Activated T-helper 2 cell treated with anti-CD3 and anti-CD28 coated beads, Interferon-gamma antibody, Interleukin-2, Interleukin-4, amounts not matched to agents 10 μg/mL and 5 μg/mL and 100 μg/mL, durations not matched to agents 14 hours and 24 hours and 36 hours (primary cell): ENCODE results near the gene GORASP2. TPM values are rescaled to one million over a fixed set of nuclear protein-coding genes. Genes with fewer than 3 reads are reported as not detected.

Experiments used
- DNase-seq: peaks from one replicate; pipeline ENCODE4 v3.0.0; 2021; ENCODE audit warnings: low spot score
- H3K27ac Mint-ChIP-seq: one replicate; pipeline ENCODE4 v1.8.0; 2021; ENCODE audit warnings: mixed read lengths
- H3K27me3 Mint-ChIP-seq: one replicate; pipeline ENCODE4 v1.8.0; 2021; ENCODE audit warnings: low read depth, mixed read lengths
- H3K36me3 Mint-ChIP-seq: one replicate; pipeline ENCODE4 v1.8.0; 2021; ENCODE audit warnings: low read depth, mixed read lengths
- H3K4me1 Mint-ChIP-seq: one replicate; pipeline ENCODE4 v1.8.0; 2021; ENCODE audit warnings: low read depth, mixed read lengths
- H3K4me3 Mint-ChIP-seq: one replicate; pipeline ENCODE4 v1.8.0; 2021; ENCODE audit warnings: low read depth, mild to moderate bottlenecking, moderate library complexity, mixed read lengths
- H3K9me3 Mint-ChIP-seq: one replicate; pipeline ENCODE4 v1.8.0; 2021; ENCODE audit warnings: mixed read lengths
- intact Hi-C: fragments of 100-400 bp; cut with micrococcal nuclease; formaldehyde crosslinking; loops from one replicate; pipeline ENCODE4 v1.15.1; 2023
- total RNA-seq: library from RNA; stranded (reverse); gene quantifications from 2 replicates; pipeline ENCODE4 v1.2.3, GENCODE V29; 2022

The GORASP2 gene
- total RNA-seq, 1 donor from 2014 or later: 92.4 TPM

DNA sequence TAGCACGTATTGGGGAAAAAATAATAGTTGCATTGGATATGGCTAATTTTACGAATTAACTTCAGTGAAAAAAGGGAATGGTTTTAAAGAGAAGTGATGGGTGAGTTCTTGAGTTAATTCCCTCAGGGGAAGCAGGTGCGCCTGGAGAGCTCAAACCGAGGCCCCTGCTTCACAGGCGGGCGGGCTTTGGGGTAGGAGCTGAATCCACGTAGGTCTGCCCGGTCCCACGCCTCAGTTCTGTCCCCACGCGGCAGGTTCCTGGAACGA lies 44.1 kb downstream of the GORASP2 start:
- Mint-ChIP-seq H3K4me3 (peak overlapping the region; percentile 60), H3K36me3 (peaks cover 4% of the 10 kb centered on the region), H3K9me3 (no peaks in the 10 kb centered on the region), H3K27me3 (no peaks in the 10 kb centered on the region), H3K27ac (peak overlapping the region; percentile 52), H3K4me1 (peaks cover 10% of the 10 kb centered on the region)
- intact Hi-C loops: loop anchor here (1.0 to 10.0 kb wide), 7 partner anchors 113 to 461 kb away; partner anchors contain the start of gene DCAF17
- no peak for DNase-seq

- H3K4me3 Mint-ChIP-seq: peak overlapping the region; percentile 76
- H3K9me3 Mint-ChIP-seq: no peaks in the 10 kb centered on the region
- peak; percentile 75 for DNase-seq
- H3K27me3 Mint-ChIP-seq: no peaks in the 10 kb centered on the region
- intact Hi-C loops: loop anchor here (1.0 to 10.0 kb wide), 7 partner anchors 113 to 461 kb away; partner anchors contain the start of gene DCAF17
- H3K27ac Mint-ChIP-seq: peak overlapping the region; percentile 63
- H3K36me3 Mint-ChIP-seq: no peaks in the 10 kb centered on the region
- peaks cover 10% of the 10 kb centered on the region for H3K4me1 Mint-ChIP-seq
These were observed 44.6 kb downstream of the GORASP2 start for GRCh38 chr2:170973492-170974303.

DNA sequence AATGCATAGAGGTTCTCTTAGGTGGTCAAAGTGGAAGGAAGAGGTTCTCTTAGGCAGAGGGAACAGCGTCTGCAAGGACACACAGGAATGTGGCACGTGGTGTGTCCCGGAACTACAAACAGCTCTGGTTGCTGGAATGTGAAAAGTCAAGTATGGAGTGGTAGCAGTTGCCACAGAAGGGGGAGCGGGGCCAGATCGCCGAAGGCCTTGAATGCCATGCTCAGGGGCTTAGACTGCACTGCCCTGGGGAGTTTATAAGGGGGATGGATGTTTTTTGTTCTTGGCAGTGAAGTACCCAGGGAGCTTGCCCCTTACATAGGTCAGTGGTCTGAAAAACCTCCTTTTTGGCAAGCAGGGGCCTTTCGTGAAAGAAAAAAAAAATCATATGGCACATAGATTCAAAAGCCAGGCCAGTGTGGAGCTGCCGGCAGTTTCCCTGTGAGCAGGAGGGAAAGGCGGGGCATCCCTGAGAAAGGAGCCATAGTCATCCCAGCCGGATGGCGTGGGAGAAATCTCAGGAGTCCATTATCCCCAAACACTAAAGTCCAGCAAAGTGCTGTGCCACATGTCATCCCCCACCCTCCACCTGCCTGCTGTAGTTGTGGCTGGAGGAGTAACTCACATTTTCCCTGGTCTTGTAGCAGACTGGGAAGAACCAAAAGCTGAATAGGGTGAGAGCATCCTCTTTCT lies 45.4 kb downstream of the GORASP2 start:
- H3K27ac Mint-ChIP-seq: peak overlapping the region; percentile 40
- H3K36me3 Mint-ChIP-seq: no peaks in the 10 kb centered on the region
- peak overlapping the region; percentile 64 for H3K4me3 Mint-ChIP-seq
- H3K27me3 Mint-ChIP-seq: no peaks in the 10 kb centered on the region
- no peaks in the 10 kb centered on the region for H3K9me3 Mint-ChIP-seq
- no peak for DNase-seq
- intact Hi-C loops: loop anchor here (5.0 to 10.0 kb wide), 2 partner anchors 168 to 270 kb away; no protein-coding TSS in a partner anchor
- peaks cover 10% of the 10 kb centered on the region for H3K4me1 Mint-ChIP-seq

DNA sequence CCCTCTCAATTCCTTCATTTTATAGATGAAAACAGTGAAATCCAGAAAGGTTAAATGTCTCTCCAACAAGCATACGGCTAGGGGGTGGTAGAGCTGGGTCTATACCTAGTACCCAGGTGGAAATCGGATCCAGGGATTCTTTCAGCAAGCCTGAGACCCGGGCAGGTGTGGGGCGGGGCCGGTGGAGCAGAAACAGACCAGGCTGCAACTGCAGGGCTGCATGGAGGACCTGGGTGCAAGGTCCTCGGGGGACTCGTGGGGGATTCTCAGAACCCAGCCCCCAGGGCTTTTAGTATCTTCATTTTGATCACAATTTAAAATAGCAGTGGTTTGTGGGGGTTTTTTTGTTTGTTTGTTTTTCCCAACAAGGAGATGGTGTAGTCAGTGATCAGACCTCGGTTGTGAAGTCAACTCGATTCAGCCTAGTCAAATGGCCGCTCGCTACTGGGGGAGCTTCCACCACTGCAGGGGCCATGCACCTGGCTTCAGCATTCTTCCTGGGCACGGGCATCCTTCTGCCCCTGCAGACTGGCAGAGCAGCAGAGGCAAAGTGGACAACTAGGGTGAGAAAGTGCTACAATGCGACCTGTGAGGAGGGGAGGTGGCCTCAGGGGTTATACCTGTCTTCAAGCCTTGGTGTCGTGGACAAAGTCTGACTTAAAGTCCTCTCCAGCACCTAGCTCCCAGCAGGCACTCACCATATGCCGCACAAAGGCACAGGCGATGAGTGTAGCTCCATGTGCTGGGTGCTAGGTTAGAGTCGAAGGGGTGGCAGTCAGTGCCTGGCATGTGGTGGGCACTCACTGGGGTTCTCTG lies 46.3 kb downstream of the GORASP2 start:
- H3K9me3 Mint-ChIP-seq: no peaks in the 10 kb centered on the region
- H3K36me3 Mint-ChIP-seq: no peaks in the 10 kb centered on the region
- intact Hi-C loops: loop anchor here (10.0 kb wide), 1 partner anchor 269 kb away; no protein-coding TSS in a partner anchor
- no peak for DNase-seq
- H3K27ac Mint-ChIP-seq: no peak overlapping the region
- H3K4me3 Mint-ChIP-seq: no peak overlapping the region
- H3K4me1 Mint-ChIP-seq: peaks cover 10% of the 10 kb centered on the region
- no peaks in the 10 kb centered on the region for H3K27me3 Mint-ChIP-seq

GRCh38 chr2:170975943-170976270 lies 46.9 kb downstream of the GORASP2 start:
- Mint-ChIP-seq H3K27ac (no peak overlapping the region), H3K4me1 (peaks cover 10% of the 10 kb centered on the region), H3K4me3 (no peak overlapping the region), H3K36me3 (no peaks in the 10 kb centered on the region), H3K27me3 (no peaks in the 10 kb centered on the region), H3K9me3 (no peaks in the 10 kb centered on the region)
- DNase-seq: no peak
- intact Hi-C loops: loop anchor here (10.0 kb wide), 1 partner anchor 269 kb away; no protein-coding TSS in a partner anchor

DNA sequence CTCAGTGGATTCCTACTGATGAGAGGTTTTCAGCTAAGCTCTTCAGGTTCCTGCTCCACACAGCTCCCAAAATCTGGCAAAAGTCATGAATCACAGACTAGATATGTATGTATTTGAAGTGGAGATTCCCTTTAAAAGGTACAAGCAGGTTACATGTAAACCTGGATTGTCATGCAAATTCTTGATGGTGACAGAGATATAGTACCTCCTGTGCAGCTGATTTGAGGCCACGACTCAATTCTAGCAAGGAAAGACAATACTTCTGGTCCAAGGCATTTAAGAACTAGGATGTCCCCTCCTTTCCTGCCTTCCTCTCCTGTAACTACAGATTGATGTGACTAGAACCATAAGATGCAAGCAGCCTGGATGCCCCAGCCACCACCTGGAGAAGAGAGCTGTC lies 55.0 kb downstream of the GORASP2 start:
- Mint-ChIP-seq H3K4me3 (no peak overlapping the region), H3K27ac (no peak overlapping the region), H3K27me3 (no peaks in the 10 kb centered on the region), H3K9me3 (no peaks in the 10 kb centered on the region), H3K36me3 (peaks cover 8% of the 10 kb centered on the region), H3K4me1 (no peaks in the 10 kb centered on the region)
- intact Hi-C loops: no loop called here
- DNase-seq: no peak

- H3K36me3 Mint-ChIP-seq: peaks cover 11% of the 10 kb centered on the region
- H3K4me1 Mint-ChIP-seq: no peaks in the 10 kb centered on the region
- intact Hi-C loops: no loop called here
- no peaks in the 10 kb centered on the region for H3K9me3 Mint-ChIP-seq
- no peak overlapping the region for H3K4me3 Mint-ChIP-seq
- no peak for DNase-seq
- H3K27me3 Mint-ChIP-seq: no peaks in the 10 kb centered on the region
- H3K27ac Mint-ChIP-seq: no peak overlapping the region
These were observed 56.4 kb downstream of the GORASP2 start for GRCh38 chr2:170985407-170985806.

DNA sequence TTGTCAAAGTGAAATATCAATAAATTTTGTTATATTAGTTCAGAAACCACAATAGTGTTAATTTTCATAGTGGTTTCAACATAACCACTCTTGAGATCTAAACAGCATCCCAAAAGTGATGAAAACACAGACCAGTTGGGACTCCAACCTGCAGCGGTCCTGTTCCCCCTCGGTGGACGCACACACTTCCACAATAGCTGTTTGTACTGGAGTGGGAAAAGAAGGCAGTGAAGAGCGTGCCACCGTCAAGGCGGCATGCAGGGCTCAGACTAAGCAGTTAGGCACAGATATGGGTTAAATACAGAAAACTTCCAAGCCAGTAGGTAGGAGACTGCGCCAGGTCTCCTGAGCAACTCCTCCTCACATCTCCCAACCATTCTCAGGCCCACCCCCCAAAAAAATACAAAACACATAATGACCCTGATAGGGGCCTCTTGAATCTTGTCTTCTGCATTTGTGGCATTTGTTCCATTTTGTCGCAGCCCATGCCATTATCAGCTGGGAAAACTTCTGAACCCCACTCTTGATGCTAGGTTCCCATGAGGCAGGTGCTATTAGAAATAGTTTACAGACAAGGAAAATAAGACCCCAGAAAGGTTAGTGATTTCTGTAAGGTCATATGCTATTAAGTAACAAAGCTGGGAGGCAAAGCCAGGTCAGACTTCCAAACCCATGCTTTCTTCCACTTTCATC lies 57.7 kb downstream of the GORASP2 start:
- Mint-ChIP-seq H3K36me3 (peaks cover 21% of the 10 kb centered on the region), H3K27me3 (no peaks in the 10 kb centered on the region), H3K27ac (no peak overlapping the region), H3K9me3 (no peaks in the 10 kb centered on the region), H3K4me1 (peaks cover 3% of the 10 kb centered on the region), H3K4me3 (no peak overlapping the region)
- intact Hi-C loops: no loop called here
- no peak for DNase-seq

DNA sequence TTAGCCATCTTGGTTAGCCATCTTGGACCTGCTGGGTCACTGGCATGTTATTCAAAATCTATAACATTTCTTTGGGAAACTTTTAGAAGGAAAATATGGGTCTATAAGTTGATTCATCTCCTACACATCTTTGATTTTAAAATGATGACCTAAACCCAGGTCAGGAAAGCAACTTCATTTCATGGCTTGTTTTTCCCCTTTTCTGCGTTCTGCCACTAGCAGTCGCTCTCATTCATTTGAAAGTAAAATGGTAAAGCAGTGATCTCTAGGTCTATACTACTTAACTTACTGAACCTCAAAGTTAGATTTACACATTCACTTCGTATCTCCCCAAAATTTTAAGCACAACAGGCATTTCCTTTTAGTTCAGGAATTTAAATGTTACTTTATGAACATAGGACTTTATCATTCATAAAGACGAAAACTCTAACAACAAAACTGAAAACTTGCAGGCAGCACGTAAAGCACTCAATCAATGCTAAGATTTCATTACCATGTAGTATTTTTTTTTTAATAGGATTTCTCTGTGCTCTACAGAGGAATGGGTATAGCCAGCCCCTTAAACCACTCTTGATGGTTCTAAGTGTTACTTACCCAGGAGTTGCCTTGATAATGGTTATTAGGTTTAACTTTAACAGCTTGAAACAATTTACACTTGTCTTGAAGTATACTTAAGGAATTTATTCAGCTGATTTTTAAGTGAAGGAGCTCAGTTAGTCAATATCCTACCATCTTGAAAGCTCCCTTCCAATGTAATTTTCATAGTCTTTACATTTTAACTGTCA lies 62.5 kb downstream of the GORASP2 start:
- no peak overlapping the region for H3K4me3 Mint-ChIP-seq
- peaks cover 48% of the 10 kb centered on the region for H3K36me3 Mint-ChIP-seq
- intact Hi-C loops: no loop called here
- no peak for DNase-seq
- no peak overlapping the region for H3K27ac Mint-ChIP-seq
- H3K27me3 Mint-ChIP-seq: no peaks in the 10 kb centered on the region
- no peaks in the 10 kb centered on the region for H3K9me3 Mint-ChIP-seq
- peaks cover 3% of the 10 kb centered on the region for H3K4me1 Mint-ChIP-seq

GRCh38 chr2:170996316-170996715 lies 67.3 kb downstream of the GORASP2 start:
- Mint-ChIP-seq H3K27me3 (no peaks in the 10 kb centered on the region), H3K4me3 (no peak overlapping the region), H3K36me3 (peaks cover 64% of the 10 kb centered on the region), H3K27ac (no peak overlapping the region), H3K9me3 (no peaks in the 10 kb centered on the region), H3K4me1 (peaks cover 3% of the 10 kb centered on the region)
- intact Hi-C loops: no loop called here
- no peak for DNase-seq

- intact Hi-C loops: no loop called here
- no peak for DNase-seq
- Mint-ChIP-seq H3K36me3 (peaks cover 64% of the 10 kb centered on the region), H3K4me1 (no peaks in the 10 kb centered on the region), H3K27ac (peak overlapping the region; percentile 2), H3K27me3 (no peaks in the 10 kb centered on the region), H3K9me3 (no peaks in the 10 kb centered on the region), H3K4me3 (no peak overlapping the region)
These were observed 69.0 kb downstream of the GORASP2 start for GRCh38 chr2:170997893-170998597.
